NCI-H446 treated with DMSO at 0.1 percent for 48 hours (cell line): ENCODE measurements around the gene VENTX.

Experiments used
- DNase-seq: peaks from one replicate; lab custom pipeline; 2025; lab: John Stamatoyannopoulos, UW

VENTX gene

DNA sequence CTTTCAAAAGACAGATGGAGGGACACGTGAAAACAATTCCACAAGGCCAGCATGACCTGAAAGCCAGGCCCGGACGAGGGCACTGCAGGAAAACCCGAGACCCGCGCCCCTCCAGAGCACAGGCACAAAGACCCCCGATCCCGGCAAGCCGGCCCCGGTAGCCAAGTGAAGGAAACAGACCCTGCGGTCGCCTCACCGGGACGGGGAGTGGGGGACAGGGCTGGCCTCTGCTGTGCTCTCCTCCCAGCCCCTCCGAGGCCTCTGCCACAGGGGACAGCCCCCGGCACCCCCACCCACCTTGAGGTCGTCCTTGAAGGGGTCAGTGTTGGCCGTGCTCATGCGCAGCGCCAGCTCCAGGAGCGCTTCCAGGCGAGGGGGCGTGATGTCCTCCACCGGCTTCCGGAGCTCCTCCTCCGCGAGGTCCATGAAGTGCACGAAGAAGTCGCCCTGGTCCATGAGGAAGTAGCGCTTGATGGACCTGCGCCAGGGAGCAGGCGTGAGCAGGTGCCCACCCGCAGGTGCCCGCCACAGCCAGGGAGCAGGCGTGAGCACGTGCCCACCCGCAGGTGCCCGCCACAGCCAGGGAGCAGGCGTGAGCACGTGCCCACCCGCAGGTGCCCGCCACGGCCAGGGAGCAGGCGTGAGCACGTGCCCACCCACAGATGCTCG is 50.3 kb downstream of the VENTX start:
- no peak for DNase-seq

GRCh38 chr10:133289761-133290160 is 52.1 kb downstream of the VENTX start:
- DNase-seq, result no peak
